Psoas muscle (tissue), 8 donors: Measurements from ENCODE around the gene FANCD2. TPM values are rescaled to one million over a fixed set of nuclear protein-coding genes. Genes with fewer than 3 reads are reported as not detected.

Experiments
- ATAC-seq, 4 donors: fragments of 200-7000 bp; cut with Tn5 transposase; one replicate each; pipeline ENCODE4 v1.9.1; 2020; ENCODE audit warnings: moderate library complexity in 3 of 4, mild to moderate bottlenecking in 2 of 4
- DNase-seq, 2 donors: peaks; one replicate each; pipeline ENCODE4 v3.0.0-alpha.2; 2020
- H3K27ac ChIP-seq: fragments of 200-600 bp; one replicate; pipeline ENCODE4 v1.8.0; 2022
- H3K27me3 ChIP-seq, 3 donors: fragments of 200-600 bp in 1 of 3; one replicate each; pipeline versions ENCODE4 v1.6.1 to v1.8.0; 2013 to 2022; ENCODE audit warnings: low read length in 2 of 3, mild to moderate bottlenecking in 2 of 3, moderate library complexity in 1 of 3; ENCODE audit not compliant: insufficient read depth in 3 of 3
- H3K36me3 ChIP-seq, 2 donors: fragments of 200-600 bp in 1 of 2; one replicate each; pipeline versions ENCODE4 v1.6.1 to v1.8.0; 2013 to 2022; ENCODE audit warnings: low read depth in 1 of 2, mild to moderate bottlenecking in 1 of 2, moderate library complexity in 1 of 2; ENCODE audit not compliant: insufficient read depth in 1 of 2
- H3K4me1 ChIP-seq: fragments of 200-600 bp; one replicate; pipeline ENCODE4 v1.8.0; 2022
- H3K4me3 ChIP-seq: fragments of 200-600 bp; one replicate; pipeline ENCODE4 v1.8.0; 2022; ENCODE audit warnings: mild to moderate bottlenecking
- H3K9me3 ChIP-seq: fragments of 200-600 bp; one replicate; pipeline ENCODE4 v1.8.0; 2022
- CTCF ChIP-seq: fragments of 200-600 bp; IDR thresholded peaks from one replicate; pipeline ENCODE4 v1.8.0; 2022; ENCODE audit warnings: antibody characterized with exemption
- WGBS, 3 donors: extraction: QIAGEN DNeasy Blood & Tissue Kit; methylation state at CpG; one replicate each; pipeline versions ENCODE4 v1.1.6 to v1.1.7; 2013; 5-methylcytosine and 5-hydroxymethylcytosine counted together
- intact Hi-C, 2 donors: fragments of 100-400 bp; cut with DNase I; formaldehyde crosslinking; loops; one replicate each; pipeline versions ENCODE4 v1.11.0 to v1.14.2; 2022
- polyA plus RNA-seq, 3 donors: library from polyadenylated mRNA; stranded (reverse); fragments of 200-250 nt; gene quantifications; one replicate each; pipeline ENCODE4 v1.2.3, GENCODE V29; 2013
- total RNA-seq, 4 donors: library from RNA; stranded (reverse); fragmentation: NEBNext Ultra II Directional in 2 of 4; extraction: Animal tissue kit (Norgen Biotek cat#: 25700) in 2 of 4; gene quantifications; one replicate each; pipeline versions ENCODE4 v1.2.1 to v1.2.4, GENCODE V29; 2021 to 2023
- donor health status: healthy with polysubstance abuse.
- donor health status: DM: no; HTN: no; CAD: no; lungs with moderate emphysema.
- donor health status: Bipolar disorder and iron deficiency.
- donor health status: healthy.
- donor health status: DM: yes; HTN: yes; CAD: no.
- donor health status: DM: no; HTN: no; CAD: no.
- donor health status: DM: no; HTN: no; CAD: no.
- donor health status: DM: yes; HTN: yes; CAD: no.

The FANCD2 gene
- total and polyA plus RNA-seq, 7 donors: 0.08 to 1.0 (median 0.58) TPM

DNA sequence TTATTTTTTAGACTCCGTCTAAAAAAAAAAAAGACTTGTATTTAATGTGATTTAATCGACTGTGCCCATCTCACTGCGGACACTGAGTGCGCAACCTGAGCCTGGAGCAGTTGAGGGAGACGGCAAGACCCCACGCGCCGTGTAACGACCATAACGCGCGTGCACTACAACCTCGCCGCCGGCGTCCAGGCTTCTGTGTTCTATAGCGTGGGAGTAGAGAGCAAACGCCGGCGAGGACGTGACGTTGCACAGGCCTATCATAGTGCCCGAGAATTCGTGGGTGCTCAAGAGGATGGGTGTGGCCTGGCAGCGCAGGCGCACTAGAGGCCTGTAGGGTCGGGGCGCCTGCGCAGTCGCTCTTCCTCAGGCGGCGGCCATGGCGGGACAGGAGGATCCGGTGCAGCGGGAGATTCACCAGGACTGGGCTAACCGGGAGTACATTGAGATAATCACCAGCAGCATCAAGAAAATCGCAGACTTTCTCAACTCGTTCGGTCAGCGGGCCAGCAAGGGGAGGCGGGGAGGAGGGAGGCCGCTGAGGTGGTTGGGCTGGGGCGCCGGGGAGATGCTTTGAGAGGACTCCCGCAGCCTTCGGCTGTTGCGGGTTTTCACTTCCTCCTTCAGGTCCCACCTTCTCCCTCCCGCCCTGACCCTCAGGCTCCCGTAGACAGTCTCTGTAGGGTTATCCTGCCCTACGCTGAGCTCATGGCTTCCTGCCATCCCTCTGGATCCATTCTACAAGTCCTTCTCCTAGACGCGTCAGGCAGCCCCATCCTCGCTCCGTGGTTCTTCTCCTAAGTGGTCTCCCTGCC is 89.3 kb downstream of the FANCD2 start, which contains the start of gene BRK1:
Gene BRK1 (plus strand): TSS at position 350 of the 812 bp plus-strand sequence. CDS start 27 bp downstream, at position 377.
- Histone ChIP-seq H3K9me3 (no peaks in the 10 kb centered on the region), H3K27ac (peak within 1 kb of the TSS; percentile 84), H3K27me3 (no peaks in the 10 kb centered on the region), H3K4me3 (peak within 1 kb of the TSS; percentile 71), H3K4me1 (peaks cover 9% of the 10 kb centered on the region), H3K36me3 (peaks cover 0 to 19% of the 10 kb centered on the region in 2 donors)
- intact Hi-C loops: loop anchor here (5.0 kb wide), 1 partner anchor 88 kb away; the partner anchor contains the start of gene FANCD2 (in 2 of the 2)
- TF ChIP-seq CTCF: no peak
- ATAC-seq (peak; percentile 100), DNase-seq (peak; percentile 95 to 97)
- 0 to 1% (median 1%) methylated on average over 50 to 54 of the region's 54 CpGs for WGBS, 3 donors

DNA sequence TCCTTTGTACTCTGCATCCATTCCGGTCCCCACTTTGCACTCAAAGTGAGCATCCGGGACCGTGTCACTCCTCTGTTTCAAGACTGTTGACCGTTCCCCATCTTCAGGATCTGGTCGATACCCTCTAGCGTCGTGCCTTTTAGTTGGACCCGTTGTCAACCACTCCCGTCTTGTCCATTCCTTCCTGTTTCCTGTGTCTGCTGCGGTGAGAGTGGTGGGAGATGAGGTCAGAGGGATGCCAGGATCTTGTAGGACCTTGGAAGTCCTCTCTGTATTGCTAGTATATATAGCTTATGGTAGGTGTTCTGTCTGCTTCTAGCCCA is 89.9 kb downstream of the FANCD2 start:
- 0% methylated on average over 10 of the region's 10 CpGs for WGBS, 3 donors
- intact Hi-C loops: loop anchor here (5.0 kb wide), 1 partner anchor 89 kb away; the partner anchor contains the start of gene FANCD2 (in 2 of the 2)
- H3K27ac ChIP-seq: no peak overlapping the region
- no peaks in the 10 kb centered on the region for H3K27me3 ChIP-seq
- peak overlapping the region; percentile 71 for H3K4me3 ChIP-seq
- H3K4me1 ChIP-seq: peaks cover 9% of the 10 kb centered on the region
- peaks cover 2 to 24% of the 10 kb centered on the region in 2 donors for H3K36me3 ChIP-seq
- no peak for DNase-seq
- peak in 1 of 4 donors; percentile 10 for ATAC-seq
- no peaks in the 10 kb centered on the region for H3K9me3 ChIP-seq
- TF ChIP-seq CTCF: no peak

DNA sequence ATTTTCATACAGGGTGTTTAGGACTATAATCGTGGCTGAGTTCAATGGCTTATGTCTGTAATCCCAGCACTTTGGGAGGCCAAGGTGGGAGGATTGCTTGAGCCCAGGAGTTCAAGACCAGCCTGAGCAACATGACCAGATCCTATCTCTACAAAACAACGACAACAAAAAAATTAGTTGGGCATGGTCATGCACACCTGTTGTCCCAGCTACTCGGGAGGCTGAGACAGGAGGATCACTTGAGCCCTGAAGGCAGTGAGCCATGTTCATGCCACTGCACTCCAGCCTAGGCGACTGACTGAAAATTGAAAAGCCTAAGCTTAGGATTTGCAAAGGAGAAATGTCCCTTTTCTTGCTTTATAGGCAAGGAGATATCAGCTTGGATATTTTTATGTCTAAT is 90.7 kb downstream of the FANCD2 start:
- DNase-seq: no peak
- intact Hi-C loops: loop anchor here (5.0 kb wide), 1 partner anchor 90 kb away; the partner anchor contains the start of gene FANCD2 (in 2 of the 2)
- peaks cover 2 to 32% of the 10 kb centered on the region in 2 donors for H3K36me3 ChIP-seq
- no peaks in the 10 kb centered on the region for H3K9me3 ChIP-seq
- no peak overlapping the region for H3K27ac ChIP-seq
- H3K27me3 ChIP-seq: no peaks in the 10 kb centered on the region
- no peak for ATAC-seq
- peak overlapping the region; percentile 71 for H3K4me3 ChIP-seq
- no peak for TF ChIP-seq CTCF
- WGBS, 3 donors: 62 to 69% (median 67%) methylated on average over 4 of the region's 4 CpGs
- H3K4me1 ChIP-seq: peaks cover 9% of the 10 kb centered on the region

GRCh38 chr3:10119376-10119775 is 93.1 kb downstream of the FANCD2 start:
- WGBS, 3 donors: 70 to 83% (median 74%) methylated on average over 4 of the region's 4 CpGs
- peaks cover 2 to 35% of the 10 kb centered on the region in 2 donors for H3K36me3 ChIP-seq
- no peak overlapping the region for H3K27ac ChIP-seq
- H3K9me3 ChIP-seq: no peaks in the 10 kb centered on the region
- intact Hi-C loops: loop anchor here (5.0 kb wide), 1 partner anchor 92 kb away; the partner anchor contains the start of gene FANCD2 (in 2 of the 2)
- H3K4me3 ChIP-seq: no peak overlapping the region
- TF ChIP-seq CTCF: no peak
- no peak for ATAC-seq
- peaks cover 9% of the 10 kb centered on the region for H3K4me1 ChIP-seq
- H3K27me3 ChIP-seq: no peaks in the 10 kb centered on the region
- no peak for DNase-seq
